ENCODE results near the gene TMEM63A. TPM values are rescaled to one million over a fixed set of nuclear protein-coding genes. Genes with fewer than 3 reads are reported as not detected.

Gene TMEM63A
- total RNA-seq, 2 experiments from 2014 or later, result 52.2 to 59.1 TPM

- H3K4me3 Mint-ChIP-seq, result no peak overlapping the region
- H3K27ac Mint-ChIP-seq, result no peak overlapping the region
- H3K27me3 Mint-ChIP-seq, result no peaks in the 10 kb centered on the region
- peaks cover 15% of the 10 kb centered on the region for H3K36me3 Mint-ChIP-seq
- intact Hi-C loops (cut with micrococcal nuclease), result no loop called here
- no peaks in the 10 kb centered on the region for H3K9me3 Mint-ChIP-seq
- peaks cover 53% of the 10 kb centered on the region for H3K4me1 Mint-ChIP-seq (ENCODE audit: low read depth)
- no peak for DNase-seq
- ChIA-PET POLR2A (no interaction called here), CTCF (interaction anchor here (1.1 to 1.5 kb wide), 2 partner anchors 19 to 37 kb away, joined by 3 read pairs; no protein-coding TSS in a partner anchor)
Observed at GRCh38 chr1:225874431-225874830, 7.7 kb downstream of the TMEM63A start.

GRCh38 chr1:225873281-225873850 lies 8.8 kb downstream of the TMEM63A start:
- intact Hi-C loops (cut with micrococcal nuclease), result no loop called here
- peaks cover 45% of the 10 kb centered on the region for H3K4me1 Mint-ChIP-seq (ENCODE audit: low read depth)
- H3K27ac Mint-ChIP-seq, result peak overlapping the region; percentile 59
- no peaks in the 10 kb centered on the region for H3K9me3 Mint-ChIP-seq
- H3K36me3 Mint-ChIP-seq, result peaks cover 20% of the 10 kb centered on the region
- POLR2A ChIA-PET, result no interaction called here
- DNase-seq, result no peak
- CTCF ChIA-PET, result no interaction called here
- H3K27me3 Mint-ChIP-seq, result no peaks in the 10 kb centered on the region
- no peak overlapping the region for H3K4me3 Mint-ChIP-seq

- CTCF ChIA-PET, result interaction anchor here (0.6 kb wide), 1 partner anchor 540 kb away, joined by 3 read pairs; no protein-coding TSS in a partner anchor
- Mint-ChIP-seq H3K9me3 (no peaks in the 10 kb centered on the region), H3K36me3 (peaks cover 22% of the 10 kb centered on the region), H3K4me1 (ENCODE audit: low read depth) (peaks cover 46% of the 10 kb centered on the region), H3K27ac (peak overlapping the region; percentile 36), H3K27me3 (no peaks in the 10 kb centered on the region), H3K4me3 (no peak overlapping the region)
- POLR2A ChIA-PET, result no interaction called here
- no peak for DNase-seq
- intact Hi-C loops (cut with micrococcal nuclease), result no loop called here
Observed at GRCh38 chr1:225872075-225872430, 10.1 kb downstream of the TMEM63A start.

GRCh38 chr1:225871359-225872074 lies 10.7 kb downstream of the TMEM63A start:
- H3K9me3 Mint-ChIP-seq, result no peaks in the 10 kb centered on the region
- intact Hi-C loops (cut with micrococcal nuclease), result no loop called here
- POLR2A ChIA-PET, result interaction anchor here (1.3 kb wide), 1 partner anchor 10 kb away, joined by 4 read pairs; the partner anchor contains the start of gene TMEM63A
- DNase-seq, result peak; percentile 34
- peaks cover 48% of the 10 kb centered on the region for H3K4me1 Mint-ChIP-seq (ENCODE audit: low read depth)
- H3K36me3 Mint-ChIP-seq, result peaks cover 23% of the 10 kb centered on the region
- H3K27me3 Mint-ChIP-seq, result no peaks in the 10 kb centered on the region
- CTCF ChIA-PET, result interaction anchor here (0.6 to 0.8 kb wide), 3 partner anchors 11 to 541 kb away, joined by 3 read pairs; partner anchors contain the start of gene TMEM63A
- peak overlapping the region; percentile 36 for H3K27ac Mint-ChIP-seq
- H3K4me3 Mint-ChIP-seq, result no peak overlapping the region

- intact Hi-C loops (cut with micrococcal nuclease), result no loop called here
- no peak overlapping the region for H3K27ac Mint-ChIP-seq
- ChIA-PET CTCF (interaction anchor here (0.8 kb wide), 3 partner anchors 10 to 396 kb away, joined by 3 read pairs; partner anchors contain the start of gene TMEM63A), POLR2A (interaction anchor here (1.3 kb wide), 1 partner anchor 11 kb away, joined by 4 read pairs; the partner anchor contains the start of gene TMEM63A)
- no peaks in the 10 kb centered on the region for H3K9me3 Mint-ChIP-seq
- DNase-seq, result no peak
- H3K4me1 Mint-ChIP-seq (ENCODE audit: low read depth), result peaks cover 48% of the 10 kb centered on the region
- H3K4me3 Mint-ChIP-seq, result no peak overlapping the region
- peaks cover 25% of the 10 kb centered on the region for H3K36me3 Mint-ChIP-seq
- H3K27me3 Mint-ChIP-seq, result no peaks in the 10 kb centered on the region
Observed at GRCh38 chr1:225870911-225871310, 11.3 kb downstream of the TMEM63A start.

- ChIA-PET CTCF (no interaction called here), POLR2A (no interaction called here)
- DNase-seq, result no peak
- H3K36me3 Mint-ChIP-seq, result peaks cover 34% of the 10 kb centered on the region
- H3K4me3 Mint-ChIP-seq, result no peak overlapping the region
- peaks cover 48% of the 10 kb centered on the region for H3K4me1 Mint-ChIP-seq (ENCODE audit: low read depth)
- no peak overlapping the region for H3K27ac Mint-ChIP-seq
- H3K9me3 Mint-ChIP-seq, result no peaks in the 10 kb centered on the region
- intact Hi-C loops (cut with micrococcal nuclease), result loop anchor here (5.0 kb wide), 1 partner anchor 44 kb away; no protein-coding TSS in a partner anchor
- H3K27me3 Mint-ChIP-seq, result no peaks in the 10 kb centered on the region
Observed at GRCh38 chr1:225868631-225869330, 13.4 kb downstream of the TMEM63A start.

GRCh38 chr1:225866981-225867380 lies 15.2 kb downstream of the TMEM63A start:
- H3K27me3 Mint-ChIP-seq, result no peaks in the 10 kb centered on the region
- peaks cover 41% of the 10 kb centered on the region for H3K36me3 Mint-ChIP-seq
- H3K9me3 Mint-ChIP-seq, result no peaks in the 10 kb centered on the region
- intact Hi-C loops (cut with micrococcal nuclease), result loop anchor here (1.0 to 5.0 kb wide), 3 partner anchors 14 to 45 kb away; no protein-coding TSS in a partner anchor
- peaks cover 43% of the 10 kb centered on the region for H3K4me1 Mint-ChIP-seq (ENCODE audit: low read depth)
- ChIA-PET CTCF (interaction anchor here (1.1 to 1.9 kb wide), 5 partner anchors 11 to 89 kb away, joined by 3 to 11 read pairs (median 4); partner anchors contain the start of gene SRP9), POLR2A (interaction anchor here (1.7 to 2.2 kb wide), 2 partner anchors 16 to 57 kb away, joined by 7 to 12 read pairs; partner anchors contain the start of genes PYCR2 and TMEM63A)
- no peak overlapping the region for H3K4me3 Mint-ChIP-seq
- peak overlapping the region; percentile 74 for H3K27ac Mint-ChIP-seq
- no peak for DNase-seq

- Mint-ChIP-seq H3K27ac (peak overlapping the region; percentile 72), H3K4me1 (ENCODE audit: low read depth) (peaks cover 39% of the 10 kb centered on the region), H3K27me3 (no peaks in the 10 kb centered on the region), H3K4me3 (peak overlapping the region; percentile 1), H3K9me3 (no peaks in the 10 kb centered on the region), H3K36me3 (peaks cover 45% of the 10 kb centered on the region)
- CTCF ChIA-PET, result interaction anchor here (1.1 to 1.9 kb wide), 6 partner anchors 12 to 109 kb away, joined by 3 to 11 read pairs (median 4); partner anchors contain the start of gene SRP9
- DNase-seq, result peak; percentile 88
- intact Hi-C loops (cut with micrococcal nuclease), result loop anchor here (1.0 to 5.0 kb wide), 3 partner anchors 15 to 46 kb away; no protein-coding TSS in a partner anchor
- POLR2A ChIA-PET, result interaction anchor here (1.0 to 2.2 kb wide), 5 partner anchors 9 to 57 kb away, joined by 3 to 12 read pairs (median 7); partner anchors contain the start of genes PYCR2 and TMEM63A
Observed at GRCh38 chr1:225866061-225866837, 15.9 kb downstream of the TMEM63A start.

- Mint-ChIP-seq H3K4me1 (ENCODE audit: low read depth) (peaks cover 39% of the 10 kb centered on the region), H3K27ac (peak overlapping the region; percentile 72), H3K9me3 (no peaks in the 10 kb centered on the region), H3K27me3 (no peaks in the 10 kb centered on the region), H3K36me3 (peaks cover 44% of the 10 kb centered on the region), H3K4me3 (no peak overlapping the region)
- no peak for DNase-seq
- ChIA-PET CTCF (interaction anchor here (1.3 to 1.9 kb wide), 5 partner anchors 16 to 110 kb away, joined by 3 to 11 read pairs (median 4); partner anchors contain the start of gene SRP9), POLR2A (interaction anchor here (1.0 to 2.2 kb wide), 5 partner anchors 8 to 58 kb away, joined by 3 to 12 read pairs (median 7); partner anchors contain the start of genes PYCR2 and TMEM63A)
- intact Hi-C loops (cut with micrococcal nuclease), result loop anchor here (5.0 kb wide), 1 partner anchor 47 kb away; no protein-coding TSS in a partner anchor
Observed at GRCh38 chr1:225865514-225865913, 16.7 kb downstream of the TMEM63A start.

- ChIA-PET POLR2A (interaction anchor here (1.1 kb wide), 1 partner anchor 20 kb away, joined by 3 read pairs; no protein-coding TSS in a partner anchor), CTCF (no interaction called here)
- intact Hi-C loops (cut with micrococcal nuclease), result no loop called here
- H3K4me1 Mint-ChIP-seq (ENCODE audit: low read depth), result peaks cover 34% of the 10 kb centered on the region
- no peak overlapping the region for H3K27ac Mint-ChIP-seq
- no peaks in the 10 kb centered on the region for H3K9me3 Mint-ChIP-seq
- no peaks in the 10 kb centered on the region for H3K27me3 Mint-ChIP-seq
- H3K4me3 Mint-ChIP-seq, result no peak overlapping the region
- H3K36me3 Mint-ChIP-seq, result peaks cover 44% of the 10 kb centered on the region
- no peak for DNase-seq
Observed at GRCh38 chr1:225863167-225863566, 19.0 kb downstream of the TMEM63A start.

- Mint-ChIP-seq H3K4me3 (no peak overlapping the region), H3K36me3 (peaks cover 42% of the 10 kb centered on the region), H3K27ac (no peak overlapping the region), H3K27me3 (no peaks in the 10 kb centered on the region), H3K4me1 (ENCODE audit: low read depth) (peaks cover 28% of the 10 kb centered on the region), H3K9me3 (no peaks in the 10 kb centered on the region)
- CTCF ChIA-PET, result no interaction called here
- no peak for DNase-seq
- POLR2A ChIA-PET, result no interaction called here
- intact Hi-C loops (cut with micrococcal nuclease), result no loop called here
Observed at GRCh38 chr1:225862581-225862950, 19.6 kb downstream of the TMEM63A start.

Measured in activated CD4-positive, alpha-beta memory T cell treated with anti-CD3 and anti-CD28 coated beads for 36 hours (primary cell).